Stomach (tissue), 19 donors: ENCODE results near the gene C1QL3. TPM values are rescaled to one million over a fixed set of nuclear protein-coding genes. Genes with fewer than 3 reads are reported as not detected.

Experiments
- DNase-seq, 2 donors: peaks; one replicate each; pipeline versions ENCODE4 v3.0.0 to v3.0.0-alpha.2; 2013 to 2019
- H3K27ac ChIP-seq, 5 donors: fragments of 200-600 bp in 4 of 5; sonication (generic) in 4 of 5; one replicate each; pipeline ENCODE4 v1.5.1; 2013 to 2019; ENCODE audit warnings: mild to moderate bottlenecking in 1 of 5, moderate library complexity in 1 of 5
- H3K27me3 ChIP-seq, 3 donors: fragments of 200-600 bp; sonication (generic); one replicate each; pipeline ENCODE4 v1.5.1; 2017 to 2019; ENCODE audit warnings: mixed run types in 1 of 3
- H3K36me3 ChIP-seq, 4 donors: fragments of 200-600 bp; sonication (generic); 1 replicate in 3 of 4; 2 replicates in 1 of 4; pipeline ENCODE4 v1.5.1; 2016 to 2019
- H3K4me1 ChIP-seq, 4 donors: fragments of 200-600 bp; sonication (generic); one replicate each; pipeline ENCODE4 v1.5.1; 2016 to 2019
- H3K4me3 ChIP-seq, 4 donors: fragments of 200-600 bp; sonication (generic) in 3 of 4; one replicate each; pipeline ENCODE4 v1.5.1; 2016 to 2019; ENCODE audit warnings: mild to moderate bottlenecking in 1 of 4
- H3K9me3 ChIP-seq, 4 donors: fragments of 200-600 bp; sonication (generic); one replicate each; pipeline ENCODE4 v1.5.1; 2016 to 2019
- CTCF ChIP-seq, 7 experiments: fragments of 450-650 bp in 4 of 7; fragments of 200-600 bp in 3 of 7; sonication (generic) in 3 of 7; IDR thresholded peaks; one replicate each; pipeline ENCODE4 v1.5.1; 2016 to 2019; ENCODE audit warnings: antibody characterized with exemption in 7 of 7, control low read depth in 2 of 7, mild to moderate bottlenecking in 1 of 7
- EP300 ChIP-seq: sonication (generic); formaldehyde crosslinking; IDR thresholded peaks from one replicate; pipeline ENCODE4 v1.6.1; 2017; ENCODE audit warnings: antibody characterized with exemption
- POLR2A ChIP-seq, 4 donors: fragments of 450-650 bp; IDR thresholded peaks; one replicate each; pipeline ENCODE4 v1.6.1; 2016; ENCODE audit warnings: antibody characterized with exemption in 4 of 4, control low read depth in 2 of 4, mild to moderate bottlenecking in 1 of 4, moderate library complexity in 1 of 4
- POLR2AphosphoS5 ChIP-seq, 3 donors: sonication (generic); formaldehyde crosslinking; IDR thresholded peaks; one replicate each; pipeline ENCODE4 v1.6.1; 2016; ENCODE audit warnings: antibody characterized with exemption in 3 of 3
- WGBS, 5 donors: extraction: QIAGEN DNeasy Blood & Tissue Kit in 3 of 5; methylation state at CpG; one replicate each; pipeline versions ENCODE4 v1.1.5 to v1.1.7; 2013 to 2018; 5-methylcytosine and 5-hydroxymethylcytosine counted together
- intact Hi-C: fragments of 100-400 bp; cut with DNase I; formaldehyde crosslinking; loops from one replicate; pipeline ENCODE4 v1.15.1; 2023; ENCODE audit warnings: low total_unique reads
- long read RNA-seq, 10 donors: transcript quantifications; one replicate each; lab custom pipeline, GENCODE V29; 2026
- polyA plus RNA-seq, 3 donors: library from polyadenylated mRNA; stranded (reverse); fragments of 200-250 nt; gene quantifications; one replicate each; pipeline ENCODE4 v1.2.3, GENCODE V29; 2013
- total RNA-seq, 5 donors: library from RNA; depleted of rRNA; stranded (reverse); fragments of >200 nt; gene quantifications; one replicate each; pipeline versions ENCODE4 v1.1.0 to v1.2.3, GENCODE V29; 2014 to 2016
- donor health status: healthy with polysubstance abuse.
- donor health status: Bipolar disorder and iron deficiency.
- donor health status: healthy.

C1QL3 gene
- under 1 TPM in 1 of 5 donors, not detected in 4; 0.73 TPM for total RNA-seq
- not detected for polyA plus RNA-seq
- long read RNA-seq, donor 1 = 0 reads
- long read RNA-seq, donor 2 = 0 reads
- long read RNA-seq, donor 3, partial matches to known transcripts = 0 of 1 reads
- long read RNA-seq, donor 3, other reads (novel, unspliced or antisense) = 0 of 1 reads
- long read RNA-seq, donor 4, partial matches to known transcripts = 0 of 1 reads
- long read RNA-seq, donor 4, other reads (novel, unspliced or antisense) = 0 of 1 reads
- long read RNA-seq, donor 5, partial matches to known transcripts = 0 of 1 reads
- long read RNA-seq, donor 5, other reads (novel, unspliced or antisense) = 0 of 1 reads
- long read RNA-seq, donor 6 = 0 reads
- long read RNA-seq, donor 7 = 0 reads
- long read RNA-seq, donor 8 = 0 reads
- long read RNA-seq, donor 9, partial matches to known transcripts = 0 of 1 reads
- long read RNA-seq, donor 9, other reads (novel, unspliced or antisense) = 0 of 1 reads
- long read RNA-seq, donor 10 = 0 reads

- Histone ChIP-seq H3K27ac (no peak within 1 kb of the TSS), H3K9me3 (no peaks in the 10 kb centered on the region), H3K4me1 (peaks cover 21 to 30% (median 25%) of the 10 kb centered on the region in 4 donors), H3K27me3 (peaks cover 0 to 46% (median 26%) of the 10 kb centered on the region in 3 donors), H3K4me3 (peak within 1 kb of the TSS; percentile 50 to 63 (median 58)), H3K36me3 (no peaks in the 10 kb centered on the region)
- WGBS, 5 donors = 1 to 3% (median 2%) methylated on average over 47 to 68 of the region's 68 CpGs
- TF ChIP-seq POLR2AphosphoS5 (IDR thresholded peaks at IDR 0.05) = no peak
- TF ChIP-seq CTCF (IDR thresholded peaks at IDR 0.05) = no peak
- TF ChIP-seq EP300 = no peak
- no peak for TF ChIP-seq POLR2A (IDR thresholded peaks at IDR 0.05)
- intact Hi-C loops = no loop called here
- peak; percentile 36 to 75 for DNase-seq
These were observed at the start of gene C1QL3 for GRCh38 chr10:16521311-16522016. Gene C1QL3, minus strand, starts transcription at chr10:16521879. Its CDS starts 814 bp downstream, at chr10:16521065.

- H3K27me3 ChIP-seq = no peaks in the 10 kb centered on the region
- intact Hi-C loops = no loop called here
- TF ChIP-seq POLR2A (IDR thresholded peaks at IDR 0.05) (no peak), CTCF (IDR thresholded peaks at IDR 0.05) (no peak), POLR2AphosphoS5 (IDR thresholded peaks at IDR 0.05) (no peak), EP300 (no peak)
- no peaks in the 10 kb centered on the region for H3K4me1 ChIP-seq
- no peak overlapping the region for H3K27ac ChIP-seq
- no peaks in the 10 kb centered on the region for H3K36me3 ChIP-seq
- 69 to 75% (median 73%) methylated on average over 4 of the region's 4 CpGs for WGBS, 5 donors
- peaks cover 0 to 5% (median 0%) of the 10 kb centered on the region in 4 donors for H3K9me3 ChIP-seq
- DNase-seq = no peak
- H3K4me3 ChIP-seq = no peak overlapping the region
These were observed 49.1 kb upstream of the C1QL3 start for GRCh38 chr10:16570731-16571130.

- Histone ChIP-seq H3K4me1 (no peaks in the 10 kb centered on the region), H3K36me3 (no peaks in the 10 kb centered on the region), H3K27ac (no peak overlapping the region), H3K27me3 (no peaks in the 10 kb centered on the region), H3K9me3 (no peaks in the 10 kb centered on the region), H3K4me3 (no peak overlapping the region)
- WGBS, 5 donors = 52 to 57% (median 54%) methylated on average over 7 of the region's 7 CpGs
- intact Hi-C loops = no loop called here
- TF ChIP-seq POLR2AphosphoS5 (IDR thresholded peaks at IDR 0.05) = no peak
- no peak for TF ChIP-seq CTCF (IDR thresholded peaks at IDR 0.05)
- TF ChIP-seq POLR2A (IDR thresholded peaks at IDR 0.05) = no peak
- TF ChIP-seq EP300 = no peak
- DNase-seq = no peak
These were observed 44.6 kb upstream of the C1QL3 start for GRCh38 chr10:16566202-16566805.

- no peak for DNase-seq
- Histone ChIP-seq H3K9me3 (no peaks in the 10 kb centered on the region), H3K4me3 (no peak overlapping the region), H3K27ac (no peak overlapping the region), H3K27me3 (no peaks in the 10 kb centered on the region), H3K36me3 (no peaks in the 10 kb centered on the region), H3K4me1 (no peaks in the 10 kb centered on the region)
- intact Hi-C loops = no loop called here
- WGBS, 5 donors = 45 to 61% (median 56%) methylated on average over 3 of the region's 3 CpGs
- TF ChIP-seq POLR2AphosphoS5 (IDR thresholded peaks at IDR 0.05) = no peak
- TF ChIP-seq CTCF (IDR thresholded peaks at IDR 0.05) = no peak
- TF ChIP-seq POLR2A (IDR thresholded peaks at IDR 0.05) = no peak
- TF ChIP-seq EP300 = no peak
These were observed 43.9 kb upstream of the C1QL3 start for GRCh38 chr10:16565604-16566003.
